NCI-H2029 treated with DMSO at 0.1 percent for 48 hours (cell line): Measurements from ENCODE around the gene ZNF892.
"Not testable (repeated sequence)": the region's sequence is repeated elsewhere in the genome, so short reads cannot be mapped to it uniquely, and the experiment has no call there.

Experiments used
- DNase-seq: peaks from one replicate; lab custom pipeline; 2025; lab: John Stamatoyannopoulos, UW

Gene ZNF892

DNA sequence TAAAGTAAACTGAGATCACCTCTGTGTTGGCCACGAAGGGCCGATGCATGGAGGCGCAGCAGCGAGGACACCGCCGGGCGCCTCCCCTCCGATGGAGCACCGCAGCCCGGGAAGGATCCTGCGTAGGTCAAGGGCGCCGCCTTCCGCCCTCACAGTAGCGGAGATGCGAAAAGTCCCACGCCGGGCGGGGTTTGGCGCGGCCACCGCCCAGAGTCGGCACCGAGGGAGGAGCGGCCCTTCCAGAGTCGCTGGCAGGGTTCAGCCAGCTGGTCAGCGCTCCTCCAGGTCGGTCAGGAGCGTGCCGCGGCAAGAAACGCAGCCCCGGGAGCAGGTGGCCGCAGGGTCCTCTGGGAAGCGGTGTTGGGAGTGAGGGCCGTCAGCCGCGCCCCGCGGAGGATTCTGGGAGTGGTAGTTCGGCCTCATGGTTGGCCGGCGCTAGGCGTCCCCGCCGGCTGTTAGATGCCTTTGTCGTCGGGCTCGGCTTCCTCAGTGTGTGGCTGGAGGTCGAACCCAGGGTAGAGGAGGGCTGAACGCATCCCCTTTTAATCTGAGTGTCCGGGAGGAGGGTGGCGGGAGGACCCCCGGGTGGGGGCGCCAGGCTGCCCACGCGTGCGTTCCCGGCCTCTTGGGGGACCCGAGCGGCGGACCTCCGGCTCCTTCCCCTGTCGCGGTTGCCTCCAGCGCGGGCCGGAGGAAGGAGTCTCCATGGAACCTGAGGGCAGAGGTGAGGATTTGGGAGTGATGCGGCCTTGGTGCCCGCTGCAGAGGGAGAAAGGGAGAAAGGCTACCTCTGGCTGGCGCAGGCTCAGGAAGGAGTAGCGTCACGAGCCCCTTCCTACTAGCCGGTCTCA is at the start of gene ZNF892:
ZNF892 (plus strand) TSS at position 411 of the 851 bp plus-strand sequence; CDS start at position 706, 295 bp downstream.
- peak; percentile 60 for DNase-seq

DNA sequence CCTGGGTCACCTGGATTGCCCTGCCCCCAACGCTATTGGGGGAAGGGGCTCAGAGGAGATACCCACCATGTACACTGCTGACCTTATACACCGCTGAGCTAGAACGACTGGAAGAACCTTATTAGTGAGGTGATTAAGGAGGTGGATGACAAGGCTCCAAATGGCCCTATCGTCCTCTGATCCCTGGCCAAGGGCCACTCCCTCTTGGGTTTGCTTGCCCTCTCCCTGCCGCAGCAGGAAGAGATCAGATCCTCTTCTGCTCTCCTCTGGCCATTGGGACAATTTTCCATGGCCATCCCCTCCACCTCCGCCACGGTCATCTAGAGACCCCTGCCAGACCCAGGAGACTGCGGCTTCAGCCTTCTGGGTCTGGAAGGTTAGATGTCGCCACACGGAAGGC is 48.9 kb upstream of the ZNF892 start:
- no peak for DNase-seq

DNA sequence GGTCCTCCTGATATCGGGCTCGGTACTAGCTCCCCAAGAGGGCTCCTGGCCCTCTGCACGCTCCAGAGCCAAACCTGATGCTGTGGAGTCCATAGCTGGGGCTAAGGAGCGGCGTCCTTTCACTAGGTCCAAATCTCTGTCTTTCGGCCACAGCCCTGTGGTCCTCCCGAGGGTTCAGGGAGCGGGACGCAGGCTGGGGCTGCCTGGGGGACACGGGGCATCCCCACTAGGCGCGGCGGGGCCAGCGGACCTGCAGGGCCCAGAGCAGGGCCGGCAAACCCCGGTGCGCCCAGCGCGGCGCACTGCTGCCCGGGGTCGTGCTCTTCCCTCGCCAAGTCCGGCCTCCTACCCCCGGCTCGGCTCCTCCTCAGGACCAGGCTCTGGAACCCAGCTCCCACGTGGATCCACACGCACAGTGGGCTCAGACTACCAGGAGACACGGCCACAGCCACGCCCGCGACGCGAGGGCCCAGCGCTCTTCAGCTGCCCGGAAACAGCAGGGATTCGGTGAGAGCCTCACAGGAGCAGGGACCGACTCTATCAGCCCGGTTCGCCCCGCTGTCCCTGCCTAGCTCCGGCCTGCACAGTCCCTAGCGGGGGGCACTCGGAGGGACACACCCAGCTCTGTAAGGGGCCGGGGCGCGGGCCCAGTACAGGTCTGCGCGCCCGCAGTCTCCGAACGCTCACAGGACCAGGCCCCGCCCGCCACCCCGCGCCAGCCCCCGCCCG is 48.3 kb upstream of the ZNF892 start:
- DNase-seq, result peak; percentile 0

DNA sequence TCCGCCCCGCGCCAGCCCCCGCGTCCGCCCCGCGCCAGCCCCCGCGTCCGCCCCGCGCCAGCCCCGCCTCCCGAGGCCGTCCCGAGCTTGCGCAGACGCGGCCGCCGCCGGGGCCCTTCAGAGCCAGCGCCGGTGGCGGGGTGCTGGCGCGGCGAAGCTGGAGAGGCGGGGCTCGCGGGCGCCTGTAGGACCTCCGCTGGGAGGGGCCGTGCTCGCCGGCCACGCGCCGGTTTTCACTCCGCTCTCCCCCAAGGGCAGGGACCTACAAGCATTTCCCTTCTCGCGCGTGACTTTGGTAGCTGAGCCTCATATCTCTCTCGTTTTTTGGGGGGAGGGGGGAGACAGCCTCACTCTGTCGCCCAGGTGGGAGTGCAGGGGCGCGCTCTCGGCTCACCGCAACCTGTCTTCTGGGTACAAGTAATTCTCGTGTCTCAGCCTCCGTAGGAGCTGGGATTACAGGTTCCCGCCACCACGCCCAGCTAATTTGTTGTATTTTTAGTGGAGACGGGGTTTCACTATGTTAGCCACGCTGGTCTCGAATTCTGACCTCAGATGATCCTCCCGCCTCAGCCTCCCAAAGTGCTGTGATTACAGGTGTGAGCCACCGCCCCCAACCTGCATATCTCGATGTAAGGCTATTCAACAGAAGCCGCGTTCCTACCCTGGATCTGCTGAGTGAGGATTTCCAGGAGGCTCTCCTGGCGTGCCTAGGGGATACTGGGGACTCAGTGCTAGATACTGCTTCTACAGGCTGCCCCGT is 47.5 kb upstream of the ZNF892 start, which contains the start of gene ZNF514:
ZNF514 (minus strand) TSS at position 159 of the 760 bp plus-strand sequence. CDS start 6,595 bp downstream, outside the sequence.
- peak; percentile 0 for DNase-seq

DNA sequence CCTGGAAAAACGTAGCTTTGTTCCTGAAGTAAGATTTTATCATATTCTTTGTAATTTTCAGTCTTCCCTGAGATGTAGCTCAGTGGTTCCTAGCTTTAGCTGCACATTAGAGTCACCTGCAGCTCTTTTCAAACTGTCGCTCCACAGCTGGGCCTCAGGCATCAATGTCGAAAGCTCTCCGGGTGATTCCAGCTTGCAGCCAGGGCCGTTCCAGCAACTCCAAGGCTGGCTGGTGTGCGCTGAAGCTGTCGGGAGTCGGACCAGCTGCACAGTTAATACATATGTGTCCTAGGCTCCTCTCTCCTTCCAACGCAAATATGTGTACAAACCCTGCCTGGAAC is 42.3 kb upstream of the ZNF892 start:
- no peak for DNase-seq

DNA sequence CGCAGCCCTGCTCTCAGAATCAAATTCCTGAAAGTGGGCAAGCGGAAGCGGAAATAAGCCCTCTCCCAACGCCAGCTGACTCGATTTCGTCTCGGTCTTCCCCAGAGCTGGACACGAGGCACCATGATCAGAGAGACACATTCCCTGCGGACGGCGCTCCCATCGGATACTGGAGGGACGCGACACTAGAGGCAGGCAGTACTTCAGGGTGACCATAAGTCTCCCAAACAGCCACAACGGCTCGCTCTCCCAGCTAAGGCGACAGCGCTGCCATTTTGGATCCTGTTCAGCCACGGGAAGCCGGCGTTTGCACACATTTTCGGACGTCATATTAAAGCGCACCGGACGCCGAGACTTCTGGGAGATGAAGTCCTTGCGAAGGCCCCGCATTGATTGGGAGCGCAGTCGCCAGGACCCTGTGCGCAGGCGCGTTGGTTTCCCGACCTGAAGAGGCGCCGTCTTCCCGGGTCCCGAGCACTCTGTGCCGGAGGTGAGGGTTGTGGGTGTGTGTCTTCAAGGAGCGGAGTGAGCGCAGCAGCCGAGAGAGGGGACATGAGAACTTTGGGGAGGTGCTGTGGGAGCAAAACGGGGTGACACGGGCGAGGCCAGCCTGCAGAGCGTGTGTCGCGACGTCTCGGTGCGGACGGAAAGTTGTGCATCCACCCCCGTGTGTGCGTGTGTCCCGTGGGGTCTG is 41.8 kb upstream of the ZNF892 start, which contains the start of gene ZNF2:
ZNF2 (plus strand) TSS at position 439 of the 694 bp plus-strand sequence. CDS start 10,418 bp downstream, outside the sequence.
- peak; percentile 85 for DNase-seq

DNA sequence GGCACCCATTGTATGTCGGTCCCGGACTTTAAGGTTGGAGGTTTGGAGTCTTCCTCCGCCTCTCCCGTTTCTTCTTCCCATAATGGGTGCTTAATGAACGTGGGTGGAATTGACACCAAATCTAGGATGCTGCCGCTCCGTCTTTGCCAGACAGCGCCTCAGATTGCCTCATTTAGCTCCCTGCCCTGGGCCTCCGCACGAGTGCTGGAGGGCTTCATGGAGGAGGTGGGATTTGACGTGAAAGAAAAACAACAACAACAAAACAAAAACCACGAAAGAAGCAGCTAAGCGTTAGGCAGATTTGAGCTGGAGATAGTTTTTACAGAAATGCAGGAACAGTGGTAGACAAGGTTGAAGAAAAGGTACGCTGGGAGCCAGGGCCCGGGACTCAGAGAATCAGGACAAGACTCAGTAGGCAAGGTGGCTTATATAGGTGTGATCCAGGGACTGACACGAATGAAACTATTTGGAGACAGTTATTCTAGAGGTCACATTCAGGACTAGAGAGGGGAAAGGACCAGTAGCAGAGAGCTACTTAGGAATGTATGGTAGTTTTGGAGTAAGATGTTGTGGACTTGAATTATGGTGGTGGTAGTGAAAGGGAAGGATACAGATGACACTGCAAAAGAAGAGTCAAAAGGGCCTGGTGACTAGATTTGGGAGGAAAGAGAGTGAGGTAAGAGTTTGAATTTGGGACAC is 41.1 kb upstream of the ZNF892 start:
- no peak for DNase-seq

DNA sequence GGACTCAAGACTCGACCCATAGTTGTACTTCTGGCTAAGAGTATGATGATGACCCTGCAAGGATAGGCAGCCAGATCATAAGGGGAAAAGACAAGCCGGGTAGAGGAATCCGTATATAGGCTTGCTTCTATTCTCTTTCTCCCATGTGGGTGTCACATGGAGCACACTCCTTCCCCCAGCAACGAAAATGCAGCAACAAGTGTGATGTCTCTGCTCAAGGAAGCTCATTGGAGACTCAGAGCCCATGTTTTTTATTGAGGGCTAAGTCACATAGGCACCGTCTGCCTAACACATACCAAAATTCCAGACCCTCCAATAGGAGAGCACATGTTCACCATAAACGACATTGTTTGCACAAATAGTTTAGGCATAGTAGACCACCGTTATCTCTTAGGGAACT is 35.4 kb upstream of the ZNF892 start:
- no peak for DNase-seq

DNA sequence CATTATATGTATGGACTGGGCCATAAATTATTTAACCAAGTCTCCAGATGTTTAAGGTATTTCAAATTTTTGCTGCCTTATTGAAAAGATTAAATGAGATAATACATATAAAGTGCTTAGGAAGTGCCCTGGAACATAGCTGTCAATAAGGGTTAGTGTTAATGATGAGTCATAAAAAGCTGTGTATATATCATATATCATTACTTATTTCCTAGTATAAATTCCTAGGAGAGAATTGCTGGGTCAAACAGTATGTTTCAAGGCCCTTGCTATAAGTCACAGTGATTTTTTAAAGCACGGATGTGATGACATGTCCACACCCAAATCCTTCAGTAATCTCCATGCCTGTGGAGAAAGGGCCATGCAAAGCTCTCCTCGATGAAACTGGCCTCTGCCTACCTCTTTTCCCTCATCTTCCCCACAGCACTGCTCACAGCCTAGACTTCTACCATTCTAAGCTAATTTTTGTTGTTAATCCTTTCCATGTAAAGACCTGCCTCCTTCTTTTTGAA is 33.2 kb upstream of the ZNF892 start:
- DNase-seq, result no peak

DNA sequence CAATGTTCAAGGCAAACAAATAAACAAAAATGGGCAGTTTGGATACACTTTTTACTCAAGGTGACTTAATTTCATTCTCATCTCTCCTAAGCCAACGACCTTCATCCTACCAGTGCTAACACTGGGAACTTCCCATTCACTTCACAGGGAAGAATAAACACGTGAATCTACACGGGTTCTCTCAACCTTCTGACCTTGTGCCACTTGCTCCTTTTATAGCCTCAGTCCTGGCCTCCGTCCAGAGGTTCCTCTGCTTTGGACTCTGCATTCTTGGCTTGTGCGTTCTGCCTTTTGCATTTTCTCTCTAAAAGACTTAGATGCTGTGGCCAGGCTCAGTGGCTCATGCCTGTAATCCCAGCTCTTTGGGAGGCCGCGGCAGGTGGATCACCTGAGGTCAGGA is 27.9 kb upstream of the ZNF892 start:
- no peak for DNase-seq

DNA sequence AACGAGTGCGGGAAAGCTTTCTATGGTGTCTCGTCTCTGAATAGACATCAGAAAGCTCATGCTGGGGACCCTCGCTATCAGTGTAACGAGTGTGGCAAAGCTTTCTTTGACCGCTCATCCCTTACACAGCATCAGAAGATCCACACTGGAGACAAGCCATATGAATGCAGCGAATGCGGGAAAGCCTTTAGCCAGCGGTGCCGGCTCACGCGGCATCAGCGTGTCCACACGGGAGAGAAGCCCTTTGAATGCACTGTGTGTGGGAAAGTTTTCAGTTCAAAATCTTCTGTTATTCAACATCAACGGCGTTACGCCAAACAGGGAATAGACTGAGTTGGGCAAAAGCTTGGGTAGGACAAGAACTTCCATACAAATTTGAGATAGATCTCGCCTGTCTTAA is 25.5 kb upstream of the ZNF892 start:
- DNase-seq, result no peak

DNA sequence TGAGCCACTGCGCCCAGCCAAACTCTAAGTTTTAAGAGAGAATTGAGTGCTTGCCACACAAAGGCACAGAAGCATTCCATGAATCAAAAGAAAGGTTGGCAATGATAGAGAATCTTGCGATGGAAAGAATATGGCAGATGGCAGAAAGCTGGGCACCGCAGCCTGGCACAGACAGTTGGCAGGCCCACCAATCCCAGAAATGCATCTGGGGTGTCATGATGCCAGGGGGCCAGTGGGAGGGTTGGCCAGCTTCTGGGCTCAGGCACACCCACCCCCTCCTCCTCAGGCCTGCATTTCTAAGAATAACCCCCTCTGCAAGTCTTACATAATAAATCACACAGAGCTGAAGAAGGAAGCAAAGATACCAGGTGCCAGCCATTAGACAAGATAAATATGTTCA is 22.1 kb upstream of the ZNF892 start:
- DNase-seq, result no peak

DNA sequence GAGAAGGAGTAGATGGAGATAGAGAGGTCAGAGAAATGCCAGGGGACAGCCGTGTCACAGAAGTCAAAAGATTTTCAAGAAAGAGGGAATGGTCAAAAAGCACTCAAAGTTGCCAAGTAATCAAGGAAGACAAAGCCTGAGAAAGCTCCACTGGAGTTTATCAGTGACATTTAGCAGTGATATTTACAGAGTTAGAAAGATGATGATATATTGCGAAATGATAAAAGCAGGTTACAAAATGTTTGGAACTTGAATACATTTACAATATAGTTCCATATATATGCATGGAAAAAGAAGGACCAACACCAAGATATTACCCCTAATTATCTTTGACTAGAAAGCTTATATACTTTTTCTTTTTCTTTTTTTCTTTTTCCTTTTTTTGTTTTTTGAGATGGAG is 21.3 kb upstream of the ZNF892 start:
- DNase-seq, result no peak

DNA sequence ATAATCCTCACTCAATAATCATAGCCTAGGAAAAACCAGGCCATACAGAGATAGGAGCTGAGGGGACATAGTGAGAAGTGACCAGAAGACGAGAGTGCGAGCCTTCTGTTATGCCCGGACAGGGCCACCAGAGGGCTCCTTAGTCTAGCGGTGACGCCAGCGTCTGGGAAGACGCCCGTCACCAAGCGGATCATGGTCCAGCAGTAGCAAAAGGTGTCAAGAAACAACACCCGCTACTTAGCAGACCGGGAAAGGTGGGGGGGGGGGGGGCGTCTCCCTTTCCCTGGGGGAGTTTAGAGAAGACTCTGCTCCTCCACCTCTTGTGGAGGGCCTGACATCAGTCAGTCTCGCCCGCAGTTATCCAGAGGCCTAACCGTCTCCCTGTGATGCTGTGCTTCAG is 14.4 kb upstream of the ZNF892 start:
- DNase-seq, result not testable (repeated sequence)

DNA sequence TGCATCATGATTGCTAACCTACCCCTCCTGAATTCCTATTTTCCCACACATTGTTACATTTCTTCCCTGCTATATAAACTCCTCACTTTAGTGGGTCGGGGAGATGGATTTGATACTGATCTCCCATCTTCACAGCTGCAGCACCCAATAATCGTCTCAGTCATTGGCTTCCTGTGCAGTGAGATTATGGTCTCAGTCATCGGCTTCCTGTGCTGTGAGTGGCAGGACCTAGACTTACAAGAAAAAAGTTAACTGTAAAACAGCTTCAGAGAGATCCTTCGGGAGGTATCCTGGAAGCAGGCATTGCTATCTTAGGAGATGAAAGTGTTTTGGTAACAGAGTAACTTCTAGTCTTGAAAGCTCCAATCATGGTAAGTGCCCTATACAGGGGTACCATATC is 3.4 kb upstream of the ZNF892 start:
- DNase-seq, result no peak

DNA sequence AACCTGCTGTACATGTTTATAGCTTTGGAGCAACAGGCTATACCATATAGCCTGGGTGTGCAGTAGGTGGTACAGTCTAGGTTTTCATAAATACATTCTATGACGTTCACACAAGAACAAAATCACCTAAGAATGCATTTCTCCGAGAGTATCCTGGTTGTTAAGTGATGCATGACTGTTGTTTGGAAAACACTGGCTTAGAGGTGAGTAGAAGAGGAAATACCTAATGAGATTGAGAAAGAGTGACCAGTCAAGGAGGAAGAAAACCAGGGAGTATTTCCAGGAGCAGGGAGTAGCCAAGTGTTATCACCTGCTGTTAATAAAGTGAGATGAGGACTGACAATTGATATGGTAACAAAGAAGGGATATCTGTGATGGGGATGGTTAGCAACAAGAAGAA is 2.9 kb upstream of the ZNF892 start:
- DNase-seq, result no peak

DNA sequence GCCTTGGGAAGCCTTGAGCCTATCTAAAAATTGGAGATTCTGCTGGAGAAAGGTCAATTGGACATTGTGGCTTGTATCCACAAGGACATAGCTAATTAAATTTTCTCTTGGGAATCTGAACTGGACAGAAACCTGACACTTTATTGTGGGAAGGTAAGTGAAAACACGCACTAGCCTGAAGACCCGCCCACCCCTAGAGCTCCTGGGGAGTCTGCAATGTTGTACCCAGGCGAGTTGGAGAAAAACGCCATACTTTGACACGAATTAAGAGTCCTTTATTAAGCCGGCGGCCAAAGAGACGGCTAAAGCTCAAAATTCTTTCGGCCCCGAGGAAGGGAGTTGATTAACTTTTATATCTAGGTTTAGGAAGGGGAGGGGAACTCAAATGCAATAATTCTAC is 1.2 kb upstream of the ZNF892 start:
- DNase-seq, result no peak

DNA sequence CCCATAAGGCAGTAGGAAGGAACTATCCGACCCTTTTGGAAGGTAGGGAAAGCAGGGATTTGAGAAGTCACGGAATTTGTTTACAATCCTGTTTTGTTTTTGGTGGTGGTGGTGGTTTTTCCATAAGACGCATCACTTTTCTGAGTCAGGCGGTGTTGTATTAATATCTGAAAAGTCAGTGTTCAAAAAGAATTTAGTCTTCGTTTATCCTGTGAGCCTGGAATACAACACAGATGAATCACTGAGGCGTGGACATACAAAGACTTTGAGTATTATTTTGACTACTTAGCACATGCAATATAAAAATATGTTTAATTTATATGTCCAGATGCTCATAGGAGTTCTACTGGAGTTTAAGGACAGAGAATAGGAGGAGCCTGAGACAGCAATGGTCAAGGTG is 785 bp downstream of the ZNF892 start:
- no peak for DNase-seq

DNA sequence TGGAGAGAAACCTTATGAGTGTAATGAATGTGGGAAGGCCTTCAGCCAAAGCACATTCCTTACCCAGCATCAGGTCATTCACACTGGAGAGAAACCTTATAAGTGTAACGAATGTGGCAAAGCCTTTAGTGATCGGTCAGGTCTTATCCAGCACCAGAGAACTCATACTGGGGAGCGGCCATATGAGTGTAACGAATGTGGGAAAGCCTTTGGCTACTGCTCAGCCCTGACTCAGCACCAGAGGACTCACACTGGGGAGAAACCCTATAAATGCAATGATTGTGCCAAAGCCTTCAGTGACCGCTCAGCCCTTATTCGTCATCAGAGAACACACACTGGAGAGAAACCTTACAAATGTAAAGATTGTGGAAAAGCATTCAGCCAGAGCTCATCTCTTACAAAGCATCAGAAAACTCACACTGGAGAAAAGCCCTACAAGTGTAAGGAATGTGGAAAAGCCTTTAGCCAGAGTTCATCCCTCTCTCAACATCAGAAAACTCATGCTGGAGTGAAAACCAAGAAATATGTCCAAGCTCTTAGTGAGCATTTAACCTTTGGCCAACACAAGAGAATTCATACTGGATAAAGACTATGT is 7.8 kb downstream of the ZNF892 start:
- no peak for DNase-seq

DNA sequence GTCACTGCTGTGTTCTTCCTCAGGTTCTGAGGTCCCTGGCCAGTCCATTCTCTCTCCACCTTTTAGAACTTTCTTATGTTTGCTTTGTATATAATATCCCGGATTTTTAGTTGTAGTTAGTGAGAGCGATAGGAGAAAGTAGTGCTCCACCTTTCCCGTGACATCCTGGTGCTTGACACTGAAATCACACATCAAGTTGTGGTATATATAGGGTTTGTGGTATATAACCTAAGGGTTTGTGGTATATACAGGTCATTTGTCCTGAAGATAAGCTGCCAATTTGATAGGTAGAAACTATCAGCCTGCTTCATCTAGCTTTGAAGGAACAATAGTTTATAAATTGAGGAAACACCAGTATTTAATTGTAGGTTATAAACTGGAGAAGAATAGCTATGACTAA is 13.1 kb downstream of the ZNF892 start:
- DNase-seq, result no peak

DNA sequence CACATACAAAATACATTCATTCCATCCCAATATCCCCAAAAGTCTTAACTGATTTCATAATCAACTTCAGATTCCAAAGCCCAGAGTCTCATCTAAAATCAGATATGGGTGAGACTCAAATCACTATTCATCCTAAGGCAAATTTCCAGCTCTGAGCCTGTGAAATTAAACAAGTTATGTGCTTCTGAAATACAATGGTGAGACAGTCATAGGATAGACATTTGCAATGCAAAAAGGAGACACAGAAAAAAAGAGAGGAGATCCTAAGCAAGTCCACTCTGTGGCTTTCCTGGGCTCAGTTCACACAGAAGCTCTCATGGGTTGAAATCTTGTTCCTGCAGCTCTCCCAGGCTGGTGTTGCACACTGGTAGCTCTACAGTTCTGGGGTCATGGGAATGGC is 18.3 kb downstream of the ZNF892 start:
- no peak for DNase-seq
